NCI-H1694 (cell line): ENCODE measurements around the gene TEX13A.
"Not testable (repeated sequence)": the region's sequence is repeated elsewhere in the genome, so short reads cannot be mapped to it uniquely, and the experiment has no call there.

ENCODE experiments used
- DNase-seq: peaks from one replicate; lab custom pipeline; 2025; lab: John Stamatoyannopoulos, UW

TEX13A gene

GRCh38 chrX:105220636-105221035, at the start of gene TEX13A:
Gene TEX13A, minus strand, starts transcription at chrX:105220694. Its CDS starts 297 bp downstream, at chrX:105220397.
- no peak for DNase-seq

GRCh38 chrX:105269386-105269785, 48.9 kb upstream of the TEX13A start:
- DNase-seq, result no peak

- no peak for DNase-seq
Measured at GRCh38 chrX:105267167-105267566, 46.7 kb upstream of the TEX13A start.

- no peak for DNase-seq
Measured at GRCh38 chrX:105266456-105266855, 46.0 kb upstream of the TEX13A start.

GRCh38 chrX:105265093-105265492, 44.6 kb upstream of the TEX13A start:
- no peak for DNase-seq

GRCh38 chrX:105263801-105264200, 43.3 kb upstream of the TEX13A start:
- no peak for DNase-seq

GRCh38 chrX:105263171-105263570, 42.7 kb upstream of the TEX13A start:
- DNase-seq, result no peak

- DNase-seq, result no peak
Measured at GRCh38 chrX:105260291-105261043, 40.0 kb upstream of the TEX13A start.

GRCh38 chrX:105241056-105241455, 20.6 kb upstream of the TEX13A start:
- no peak for DNase-seq

GRCh38 chrX:105237407-105237806, 16.9 kb upstream of the TEX13A start:
- DNase-seq, result not testable (repeated sequence)

- DNase-seq, result no peak
Measured at GRCh38 chrX:105229146-105229545, 8.7 kb upstream of the TEX13A start.

GRCh38 chrX:105228602-105229001, 8.1 kb upstream of the TEX13A start:
- DNase-seq, result no peak

- DNase-seq, result no peak
Measured at GRCh38 chrX:105226499-105226898, 6.0 kb upstream of the TEX13A start.

- DNase-seq, result no peak
Measured at GRCh38 chrX:105221374-105221773, 880 bp upstream of the TEX13A start.

- no peak for DNase-seq
Measured at GRCh38 chrX:105219454-105220401, 766 bp downstream of the TEX13A start.

- DNase-seq, result no peak
Measured at GRCh38 chrX:105211066-105211575, 9.4 kb downstream of the TEX13A start.

- no peak for DNase-seq
Measured at GRCh38 chrX:105210258-105210657, 10.2 kb downstream of the TEX13A start.

- DNase-seq, result no peak
Measured at GRCh38 chrX:105209406-105209805, 11.1 kb downstream of the TEX13A start.

GRCh38 chrX:105191878-105192277, 28.6 kb downstream of the TEX13A start:
- no peak for DNase-seq

- peak; percentile 32 for DNase-seq
Measured at GRCh38 chrX:105190252-105190853, 30.1 kb downstream of the TEX13A start.

GRCh38 chrX:105189093-105189492, 31.4 kb downstream of the TEX13A start:
- DNase-seq, result no peak

GRCh38 chrX:105179644-105180043, 40.9 kb downstream of the TEX13A start:
- DNase-seq, result no peak
